A673 (cell line): ENCODE measurements around the gene CTIF. TPM values are rescaled to one million over a fixed set of nuclear protein-coding genes. Genes with fewer than 3 reads are reported as not detected.

Experiments used
- BruUV-seq: library from RNA; stranded (reverse); fragments of 400-500 nt; replicated peaks from 2 replicates; lab custom pipeline; 2021; lab: Mats Ljungman, UMichigan
- CTCF ChIA-PET: fragments of 300-600 bp; sonication (Branson Sonifier 250); formaldehyde crosslinking; loops from one replicate; lab custom pipeline; 2022; ENCODE audit warnings: antibody characterized with exemption; lab: Charles Lee
- POLR2A ChIA-PET: fragments of 300-600 bp; sonication (Branson Sonifier 250); formaldehyde crosslinking; loops from one replicate; lab custom pipeline; 2022; ENCODE audit warnings: antibody characterized with exemption; ENCODE audit not compliant: low non-redundant PET; lab: Charles Lee
- DNase-seq: peaks from one replicate; pipeline ENCODE4 v3.0.0-alpha.2; 2015; ENCODE audit warnings: low spot score
- H3K27ac ChIP-seq: fragments of 200-600 bp; sonication (generic); 2 replicates; pipeline ENCODE4 v1.5.1; 2016; ENCODE audit warnings: mixed run types, low read depth, mild to moderate bottlenecking, mixed read lengths, antibody characterized with exemption, low read length; ENCODE audit not compliant: poor library complexity, severe bottlenecking
- H3K27me3 ChIP-seq: fragments of 200-600 bp; sonication (generic); replicated peaks from 2 replicates; pipeline ENCODE4 v1.6.1; 2017; ENCODE audit warnings: mixed run types, low read depth, mild to moderate bottlenecking, mixed read lengths, antibody characterized with exemption, low read length; ENCODE audit not compliant: insufficient read depth, poor library complexity
- H3K36me3 ChIP-seq: fragments of 200-600 bp; sonication (generic); 2 replicates; pipeline ENCODE4 v1.6.1; 2016; ENCODE audit warnings: mixed run types, mild to moderate bottlenecking, mixed read lengths, antibody characterized with exemption, low read length; ENCODE audit not compliant: insufficient read depth, poor library complexity, severe bottlenecking
- H3K4me1 ChIP-seq: fragments of 200-600 bp; sonication (generic); 2 replicates; pipeline ENCODE4 v1.6.1; 2017; ENCODE audit warnings: mixed run types, mild to moderate bottlenecking, mixed read lengths, antibody characterized with exemption, low read length; ENCODE audit not compliant: insufficient read depth, poor library complexity, severe bottlenecking
- H3K4me3 ChIP-seq: fragments of 200-600 bp; sonication (generic); 2 replicates; pipeline ENCODE4 v1.5.1; 2016; ENCODE audit warnings: low read depth, mixed run types, mild to moderate bottlenecking, mixed read lengths, low read length; ENCODE audit not compliant: poor library complexity, severe bottlenecking
- H3K9me3 ChIP-seq: fragments of 200-600 bp; sonication (generic); 2 replicates; pipeline ENCODE4 v1.6.1; 2016; ENCODE audit warnings: mixed run types, low read depth, mild to moderate bottlenecking, mixed read lengths, antibody characterized with exemption, low read length; ENCODE audit not compliant: poor library complexity, severe bottlenecking
- EZH2 ChIP-seq: fragments of 200-600 bp; sonication (generic); IDR thresholded peaks from 2 replicates; pipeline ENCODE4 v1.6.1; 2017; ENCODE audit warnings: borderline replicate concordance, low read depth, mild to moderate bottlenecking, mixed read lengths, antibody characterized with exemption, low read length; ENCODE audit not compliant: poor library complexity, severe bottlenecking
- intact Hi-C: fragments of 100-400 bp; cut with micrococcal nuclease; formaldehyde crosslinking; loops from one replicate; pipeline ENCODE4 v1.10.0; 2022; ENCODE audit not compliant: unreplicated experiment
- total RNA-seq: library from RNA; stranded (reverse); gene quantifications from 2 replicates; pipeline ENCODE4 v1.2.3, GENCODE V29; 2021
- TF ChIP-seq, protein P1 (sequence below): fragments of 300-800, 200-600 bp; sonication (generic); conservative IDR thresholded peaks from 2 replicates; pipeline ENCODE4 v1.5.1; 2017; ENCODE audit warnings: low read depth, mild to moderate bottlenecking, antibody characterized with exemption, low read length, moderate library complexity, mixed read lengths

The CTIF gene
- total RNA-seq, 1 experiment from 2014 or later: 23.5 TPM

DNA sequence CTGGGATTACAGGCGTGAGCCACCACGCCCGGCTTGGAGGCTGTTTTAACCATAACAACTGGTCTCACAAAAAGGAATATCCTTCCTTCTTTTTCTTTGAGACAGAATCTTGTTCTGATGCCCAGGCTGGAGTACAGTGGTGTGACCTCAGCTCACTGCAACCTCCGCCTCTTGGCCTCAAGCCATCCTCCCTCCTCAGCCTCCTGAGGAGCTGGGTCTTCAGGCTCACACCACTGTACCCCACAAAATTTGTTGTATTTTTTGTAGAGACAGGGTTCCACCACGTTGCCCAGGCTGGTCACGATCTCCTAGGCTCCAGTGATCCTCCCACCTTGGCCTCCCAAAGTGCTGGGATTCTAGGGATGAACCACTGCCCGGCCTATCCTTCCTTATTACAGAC lies 21.7 kb downstream of the CTIF start:
- TF ChIP-seq, protein P1, sequence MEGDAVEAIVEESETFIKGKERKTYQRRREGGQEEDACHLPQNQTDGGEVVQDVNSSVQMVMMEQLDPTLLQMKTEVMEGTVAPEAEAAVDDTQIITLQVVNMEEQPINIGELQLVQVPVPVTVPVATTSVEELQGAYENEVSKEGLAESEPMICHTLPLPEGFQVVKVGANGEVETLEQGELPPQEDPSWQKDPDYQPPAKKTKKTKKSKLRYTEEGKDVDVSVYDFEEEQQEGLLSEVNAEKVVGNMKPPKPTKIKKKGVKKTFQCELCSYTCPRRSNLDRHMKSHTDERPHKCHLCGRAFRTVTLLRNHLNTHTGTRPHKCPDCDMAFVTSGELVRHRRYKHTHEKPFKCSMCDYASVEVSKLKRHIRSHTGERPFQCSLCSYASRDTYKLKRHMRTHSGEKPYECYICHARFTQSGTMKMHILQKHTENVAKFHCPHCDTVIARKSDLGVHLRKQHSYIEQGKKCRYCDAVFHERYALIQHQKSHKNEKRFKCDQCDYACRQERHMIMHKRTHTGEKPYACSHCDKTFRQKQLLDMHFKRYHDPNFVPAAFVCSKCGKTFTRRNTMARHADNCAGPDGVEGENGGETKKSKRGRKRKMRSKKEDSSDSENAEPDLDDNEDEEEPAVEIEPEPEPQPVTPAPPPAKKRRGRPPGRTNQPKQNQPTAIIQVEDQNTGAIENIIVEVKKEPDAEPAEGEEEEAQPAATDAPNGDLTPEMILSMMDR: no peak
- no peak for TF ChIP-seq EZH2
- Histone ChIP-seq H3K4me1 (peaks cover 13% of the 10 kb centered on the region), H3K27ac (no peak overlapping the region), H3K27me3 (no peaks in the 10 kb centered on the region), H3K4me3 (no peak overlapping the region), H3K36me3 (no peaks in the 10 kb centered on the region), H3K9me3 (no peaks in the 10 kb centered on the region)
- DNase-seq: no peak
- CTCF ChIA-PET: no interaction called here
- intact Hi-C loops: no loop called here
- no TSS peak for BruUV-seq
- POLR2A ChIA-PET: no interaction called here

DNA sequence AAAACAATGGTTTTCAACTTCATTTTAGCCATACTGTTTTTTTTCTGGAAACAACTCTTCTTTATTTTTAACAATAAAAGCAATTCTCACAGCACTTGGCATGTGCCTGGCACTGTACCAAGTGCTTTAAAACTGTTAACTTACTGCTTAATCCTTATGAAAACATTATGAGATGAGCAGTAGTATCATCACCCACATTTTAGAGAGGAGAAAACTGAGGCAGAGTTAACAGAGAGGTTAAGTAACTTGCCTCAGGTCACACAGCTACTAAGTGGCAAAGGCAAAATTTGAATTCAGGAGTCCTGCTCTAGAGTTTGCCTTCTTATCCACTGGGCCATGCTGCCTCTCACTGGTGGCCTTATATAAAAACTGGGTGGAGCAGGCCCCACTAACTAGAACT lies 23.2 kb downstream of the CTIF start:
- Histone ChIP-seq H3K4me1 (peaks cover 13% of the 10 kb centered on the region), H3K36me3 (no peaks in the 10 kb centered on the region), H3K27me3 (no peaks in the 10 kb centered on the region), H3K27ac (no peak overlapping the region), H3K9me3 (no peaks in the 10 kb centered on the region), H3K4me3 (no peak overlapping the region)
- intact Hi-C loops: no loop called here
- BruUV-seq: no TSS peak
- TF ChIP-seq, protein P1: no peak
- no peak for TF ChIP-seq EZH2
- ChIA-PET POLR2A (no interaction called here), CTCF (no interaction called here)
- DNase-seq: no peak

DNA sequence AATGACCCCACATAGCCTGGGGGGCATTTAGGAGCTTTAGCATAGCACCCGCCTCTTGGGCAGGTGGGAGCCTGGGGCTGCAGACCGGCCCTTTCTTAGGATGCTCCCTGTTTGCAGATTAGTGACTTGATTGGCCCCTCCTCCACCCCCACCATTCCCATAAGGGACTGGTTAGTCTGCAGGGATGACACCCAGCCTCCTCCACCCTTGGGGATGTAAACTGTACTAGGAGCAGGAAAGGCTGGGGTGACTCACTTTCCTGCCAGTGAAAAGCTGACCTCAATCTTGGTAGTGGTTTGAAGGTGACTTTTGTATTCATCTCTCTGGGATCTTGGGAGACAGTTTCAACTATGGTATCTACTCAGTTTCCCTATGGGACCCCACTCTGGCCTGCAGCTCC lies 24.2 kb downstream of the CTIF start:
- Histone ChIP-seq H3K27ac (no peak overlapping the region), H3K9me3 (no peaks in the 10 kb centered on the region), H3K4me3 (no peak overlapping the region), H3K4me1 (peaks cover 13% of the 10 kb centered on the region), H3K36me3 (no peaks in the 10 kb centered on the region), H3K27me3 (no peaks in the 10 kb centered on the region)
- ChIA-PET POLR2A (no interaction called here), CTCF (no interaction called here)
- no TSS peak for BruUV-seq
- peak; percentile 63 for DNase-seq
- TF ChIP-seq, protein P1: no peak
- no peak for TF ChIP-seq EZH2
- intact Hi-C loops: no loop called here
